ENCODE data around the gene CFAP221.

CFAP221 gene

GRCh38 chr2:119645173-119645855 is 101.1 kb downstream of the CFAP221 start:
- no peak for DNase-seq (ENCODE audit: low spot score)

- DNase-seq (ENCODE audit: low spot score), result no peak
Observed at GRCh38 chr2:119646149-119646548, 101.9 kb downstream of the CFAP221 start.

- no peak for DNase-seq (ENCODE audit: low spot score)
Observed at GRCh38 chr2:119647440-119648169, 103.4 kb downstream of the CFAP221 start.

- no peak for DNase-seq (ENCODE audit: low spot score)
Observed at GRCh38 chr2:119649364-119649917, 105.2 kb downstream of the CFAP221 start.

GRCh38 chr2:119650206-119650605 is 106.0 kb downstream of the CFAP221 start:
- no peak for DNase-seq (ENCODE audit: low spot score)

GRCh38 chr2:119650846-119651370 is 106.7 kb downstream of the CFAP221 start:
- no peak for DNase-seq (ENCODE audit: low spot score)

DNA sequence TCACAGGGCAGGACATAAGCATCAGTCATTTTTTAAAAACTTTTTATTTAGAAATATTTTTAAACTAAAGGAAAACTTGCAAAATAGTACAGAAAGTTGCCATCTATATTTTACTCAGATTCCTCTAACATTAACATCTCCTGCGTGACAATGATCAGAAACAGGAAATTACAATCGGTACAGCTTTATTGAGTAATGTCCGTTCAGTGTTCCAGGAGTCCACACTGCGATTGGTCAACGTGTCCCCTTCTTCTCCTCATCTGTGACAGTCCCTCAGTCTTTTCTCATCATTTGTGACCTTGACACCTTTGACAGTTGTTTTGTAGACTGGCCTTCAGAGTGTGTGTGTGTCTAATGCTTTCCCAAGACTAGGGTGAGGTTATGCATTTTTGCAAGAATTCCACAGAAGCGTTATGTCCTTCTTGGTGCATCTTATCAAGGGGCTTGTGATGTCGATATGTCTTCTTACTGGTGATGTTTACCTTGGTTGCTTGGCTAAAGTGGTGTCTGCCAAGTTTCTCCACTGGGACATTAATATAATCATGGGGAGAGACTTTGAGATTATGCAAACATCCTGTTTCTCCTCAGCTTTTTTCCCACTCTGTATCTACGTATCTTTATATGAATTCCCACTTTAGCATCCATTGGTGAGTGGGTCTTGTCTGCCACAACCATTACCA is 113.4 kb downstream of the CFAP221 start:
- no peak for DNase-seq (ENCODE audit: low spot score)

DNA sequence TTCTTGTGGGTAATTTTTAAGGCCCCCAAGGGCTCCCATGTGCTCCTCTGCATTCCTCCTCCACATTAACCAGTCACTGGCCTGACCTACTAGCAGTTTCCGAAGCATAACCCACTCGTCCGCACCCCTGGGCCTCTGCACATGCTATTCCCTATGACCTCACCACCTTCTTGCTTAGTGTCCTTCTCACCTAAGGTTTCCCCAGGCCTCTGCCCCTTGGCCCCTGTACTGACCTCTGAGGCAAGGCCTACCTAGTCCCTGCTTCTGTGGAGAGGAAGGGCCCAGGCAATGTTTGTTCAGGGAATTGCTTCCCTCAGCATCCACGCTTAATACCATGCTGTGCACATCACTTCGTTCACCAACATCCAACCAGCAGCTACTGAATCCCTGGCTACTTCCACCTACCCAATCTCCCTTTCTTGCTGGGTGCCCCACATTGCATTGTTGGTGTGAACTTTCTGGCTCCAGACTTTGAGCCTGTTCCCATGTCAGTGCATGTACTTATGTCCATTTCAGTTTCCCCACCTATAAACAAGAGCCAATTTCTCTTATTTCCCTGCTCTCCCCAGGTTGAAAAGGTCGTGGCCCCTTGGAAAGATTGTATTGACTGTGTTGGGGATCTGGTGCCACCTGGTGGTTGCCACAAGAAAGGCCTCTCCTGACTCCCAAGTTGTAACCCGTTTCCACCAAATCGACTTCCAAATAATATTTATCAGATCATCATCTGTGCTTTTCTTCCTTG is 115.5 kb downstream of the CFAP221 start:
- DNase-seq (ENCODE audit: low spot score), result peak; percentile 70

GRCh38 chr2:119660343-119660658 is 116.1 kb downstream of the CFAP221 start:
- no peak for DNase-seq (ENCODE audit: low spot score)

DNA sequence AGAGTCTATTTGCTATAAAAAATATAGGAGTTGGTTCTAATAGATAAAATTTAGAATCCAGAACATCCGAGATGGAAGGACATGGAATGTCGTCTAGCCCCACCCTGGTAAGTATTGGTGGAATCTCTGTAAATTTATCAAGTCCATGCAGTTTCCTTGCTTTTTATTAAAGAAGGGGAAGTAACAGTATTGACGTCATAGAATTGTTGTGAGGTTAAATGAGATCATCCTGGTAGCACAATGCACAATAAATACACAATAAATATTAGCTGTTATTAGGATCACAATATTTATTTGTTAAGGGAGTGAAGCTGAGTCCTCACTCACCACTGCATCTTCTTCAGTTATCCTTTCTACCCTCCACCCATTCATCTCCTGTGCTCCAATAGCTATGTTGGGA is 118.0 kb downstream of the CFAP221 start:
- no peak for DNase-seq (ENCODE audit: low spot score)

DNA sequence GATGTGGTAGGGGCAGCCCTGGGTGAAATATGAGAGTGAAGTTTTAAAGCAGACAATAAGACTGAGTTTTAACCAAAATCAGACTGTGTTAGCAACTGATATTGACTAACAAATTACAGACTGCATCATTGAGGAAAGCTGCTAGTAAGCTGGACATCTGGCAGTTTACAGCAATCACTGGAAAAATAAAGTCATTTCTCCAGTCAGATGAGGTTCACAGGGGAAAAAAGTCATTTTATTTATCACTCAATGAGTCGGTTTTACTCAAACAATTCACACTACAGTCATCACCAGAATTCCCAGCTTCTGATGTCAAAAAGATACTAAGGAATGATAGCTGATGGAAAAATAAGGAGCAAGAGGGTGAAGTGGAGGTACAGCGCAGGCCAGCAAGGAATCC is 124.3 kb downstream of the CFAP221 start:
- DNase-seq (ENCODE audit: low spot score), result no peak

DNA sequence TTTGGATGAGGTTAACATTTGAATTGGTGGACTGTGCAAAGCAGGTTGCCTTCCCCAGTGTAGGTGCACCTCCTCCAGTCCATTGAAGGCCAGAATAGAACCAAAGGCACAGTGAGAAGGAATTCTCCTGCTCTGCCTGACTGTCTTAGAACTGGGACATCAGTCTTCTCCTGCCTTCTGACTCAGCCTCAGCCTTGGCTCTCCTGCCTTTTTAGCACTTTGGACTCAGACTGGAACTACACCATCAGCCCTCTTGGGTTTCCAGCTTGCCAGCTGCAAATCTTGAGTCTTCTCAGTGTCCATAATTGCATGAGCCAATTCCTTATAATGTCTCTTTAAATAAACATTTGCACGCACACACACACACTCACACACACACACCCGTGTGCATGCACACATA is 126.8 kb downstream of the CFAP221 start:
- no peak for DNase-seq (ENCODE audit: low spot score)

- no peak for DNase-seq (ENCODE audit: low spot score)
Observed at GRCh38 chr2:119671752-119672151, 127.5 kb downstream of the CFAP221 start.

- no peak for DNase-seq (ENCODE audit: low spot score)
Observed at GRCh38 chr2:119672161-119672862, 128.1 kb downstream of the CFAP221 start.

- DNase-seq (ENCODE audit: low spot score), result no peak
Observed at GRCh38 chr2:119673796-119674195, 129.5 kb downstream of the CFAP221 start.

- no peak for DNase-seq (ENCODE audit: low spot score)
Observed at GRCh38 chr2:119674711-119675500, 130.7 kb downstream of the CFAP221 start.

- DNase-seq (ENCODE audit: low spot score), result peak; percentile 79
Observed at GRCh38 chr2:119678021-119678656, 133.9 kb downstream of the CFAP221 start.

GRCh38 chr2:119679526-119679837 is 135.2 kb downstream of the CFAP221 start:
- DNase-seq (ENCODE audit: low spot score), result no peak

- DNase-seq (ENCODE audit: low spot score), result no peak
Observed at GRCh38 chr2:119679846-119680245, 135.6 kb downstream of the CFAP221 start.

All from D341Med (cell line).